ENCODE measurements around the gene ZBED1.

DNA sequence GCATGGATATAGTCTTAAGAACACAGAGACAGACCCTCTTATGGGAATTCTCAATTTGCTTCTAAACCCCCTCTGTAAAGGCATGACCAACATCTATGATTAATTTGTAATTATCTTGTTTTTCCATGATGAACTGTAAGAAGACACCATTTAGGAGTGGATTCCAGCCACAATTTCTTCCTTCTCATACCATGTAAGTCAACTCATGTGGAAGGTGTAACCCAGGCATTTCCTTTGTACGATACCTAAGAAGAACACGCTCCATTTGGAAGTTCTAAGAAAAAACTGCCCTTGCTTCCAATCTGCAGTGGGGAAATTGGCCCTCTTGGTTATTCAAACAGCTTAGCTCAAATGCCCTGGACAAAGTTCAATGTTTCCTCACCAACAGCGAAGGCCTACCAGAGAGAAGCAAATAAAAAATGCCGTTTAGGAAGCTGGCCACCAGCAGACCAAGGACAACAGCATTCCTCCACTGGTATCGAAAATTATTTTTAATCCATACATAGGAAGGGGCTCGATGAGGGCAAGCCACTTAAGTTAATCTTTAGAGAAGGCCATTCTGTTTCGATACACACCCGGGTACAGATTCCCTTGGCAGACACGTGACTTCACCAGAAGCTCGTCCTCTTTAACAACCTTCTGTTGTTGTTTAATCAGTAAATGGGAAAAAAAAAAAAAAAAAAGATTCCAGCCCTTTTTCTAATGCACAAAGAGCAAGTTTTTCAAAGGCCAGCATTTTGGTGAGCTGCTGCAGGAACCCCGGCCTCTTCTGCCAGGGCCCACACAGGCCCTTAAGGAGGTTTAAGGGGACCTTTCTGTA is 2.6 kb downstream of the ZBED1 start:
- TF ChIP-seq, protein P1, sequence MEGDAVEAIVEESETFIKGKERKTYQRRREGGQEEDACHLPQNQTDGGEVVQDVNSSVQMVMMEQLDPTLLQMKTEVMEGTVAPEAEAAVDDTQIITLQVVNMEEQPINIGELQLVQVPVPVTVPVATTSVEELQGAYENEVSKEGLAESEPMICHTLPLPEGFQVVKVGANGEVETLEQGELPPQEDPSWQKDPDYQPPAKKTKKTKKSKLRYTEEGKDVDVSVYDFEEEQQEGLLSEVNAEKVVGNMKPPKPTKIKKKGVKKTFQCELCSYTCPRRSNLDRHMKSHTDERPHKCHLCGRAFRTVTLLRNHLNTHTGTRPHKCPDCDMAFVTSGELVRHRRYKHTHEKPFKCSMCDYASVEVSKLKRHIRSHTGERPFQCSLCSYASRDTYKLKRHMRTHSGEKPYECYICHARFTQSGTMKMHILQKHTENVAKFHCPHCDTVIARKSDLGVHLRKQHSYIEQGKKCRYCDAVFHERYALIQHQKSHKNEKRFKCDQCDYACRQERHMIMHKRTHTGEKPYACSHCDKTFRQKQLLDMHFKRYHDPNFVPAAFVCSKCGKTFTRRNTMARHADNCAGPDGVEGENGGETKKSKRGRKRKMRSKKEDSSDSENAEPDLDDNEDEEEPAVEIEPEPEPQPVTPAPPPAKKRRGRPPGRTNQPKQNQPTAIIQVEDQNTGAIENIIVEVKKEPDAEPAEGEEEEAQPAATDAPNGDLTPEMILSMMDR (IDR thresholded peaks at IDR 0.05): no peak
- TF ChIP-seq POLR2A (IDR thresholded peaks at IDR 0.05): no peak

All from lower leg skin (tissue), 3 donors.